GM19468 (cell line): ENCODE results near the gene CLK3.
"Not testable (repeated sequence)": the region's sequence is repeated elsewhere in the genome, so short reads cannot be mapped to it uniquely, and the experiment has no call there.

ENCODE experiments used
- ATAC-seq: cut with Tn5 transposase; IDR thresholded peaks from one replicate; pipeline ENCODE4 v1.9.1; 2021; ENCODE audit warnings: mild to moderate bottlenecking, moderate library complexity, moderate number of reproducible peaks; ENCODE audit not compliant: unreplicated experiment; ENCODE audit errors: extremely low read depth

The CLK3 gene

DNA sequence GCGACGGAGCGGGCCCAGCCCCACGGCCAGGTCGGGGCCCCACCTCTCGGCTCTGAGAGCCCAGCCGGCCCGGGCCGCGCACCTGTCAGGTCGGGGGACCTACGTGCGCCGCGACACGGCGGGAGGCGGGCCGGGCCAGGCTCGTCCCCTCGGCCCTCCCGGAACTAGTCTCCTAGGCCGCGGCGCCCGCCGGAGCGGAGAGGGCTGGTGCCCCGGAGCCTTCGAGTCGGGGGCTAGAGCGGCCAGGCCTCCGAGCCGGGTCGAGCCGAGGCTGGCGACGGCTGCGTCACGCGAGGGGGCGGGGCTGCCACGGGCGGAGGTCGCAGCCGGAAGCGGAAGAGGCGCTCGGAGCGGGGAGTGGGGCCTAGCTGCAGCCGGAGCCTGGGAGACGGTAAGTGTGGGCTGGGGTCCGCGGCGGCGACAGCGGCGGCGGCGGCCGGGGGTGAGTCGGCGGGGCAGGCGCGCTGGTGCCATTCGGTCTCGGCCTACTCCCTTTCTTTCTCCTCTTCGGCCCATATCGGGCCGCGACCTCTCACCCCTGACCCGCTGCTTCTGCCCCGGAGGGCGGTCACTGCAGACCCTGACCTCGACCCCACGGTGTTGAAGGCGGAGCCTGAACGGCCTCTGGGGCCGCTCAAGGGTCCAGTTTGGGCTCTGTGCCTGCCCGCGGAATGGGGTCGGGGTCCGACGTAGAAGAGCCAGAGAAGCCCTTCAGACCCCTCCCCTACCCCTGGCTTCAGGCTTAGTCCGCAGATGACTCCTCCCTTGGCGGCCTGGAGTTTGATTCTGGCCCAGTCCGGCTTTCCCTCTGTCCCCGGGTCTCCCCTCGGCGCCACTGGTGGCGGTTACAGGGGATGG is at the start of gene CLK3:
CLK3 (plus strand) TSS at position 329 of the 858 bp plus-strand sequence. CDS start 3,361 bp downstream, outside the sequence.
- peak; percentile 68 for ATAC-seq

DNA sequence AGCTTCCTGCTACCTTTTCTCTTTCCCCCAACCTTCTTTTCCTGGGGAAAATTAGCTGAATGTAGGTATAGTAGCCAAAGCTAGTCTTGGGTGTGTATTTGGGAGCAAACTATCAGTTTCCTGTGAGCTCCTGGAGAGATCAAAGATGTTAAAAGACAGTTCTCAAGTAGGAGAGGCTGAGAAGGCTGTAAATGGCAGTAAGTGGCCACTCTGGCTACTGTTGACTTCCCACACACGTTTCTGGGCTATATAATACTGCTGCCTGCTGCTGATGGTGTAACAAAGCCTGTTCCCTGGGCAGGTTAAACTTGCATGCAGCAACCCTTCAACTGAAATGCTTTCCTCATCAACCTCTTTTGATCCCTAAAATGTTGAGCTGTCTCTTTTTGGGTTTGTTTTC is 47.0 kb upstream of the CLK3 start:
- ATAC-seq, result no peak

DNA sequence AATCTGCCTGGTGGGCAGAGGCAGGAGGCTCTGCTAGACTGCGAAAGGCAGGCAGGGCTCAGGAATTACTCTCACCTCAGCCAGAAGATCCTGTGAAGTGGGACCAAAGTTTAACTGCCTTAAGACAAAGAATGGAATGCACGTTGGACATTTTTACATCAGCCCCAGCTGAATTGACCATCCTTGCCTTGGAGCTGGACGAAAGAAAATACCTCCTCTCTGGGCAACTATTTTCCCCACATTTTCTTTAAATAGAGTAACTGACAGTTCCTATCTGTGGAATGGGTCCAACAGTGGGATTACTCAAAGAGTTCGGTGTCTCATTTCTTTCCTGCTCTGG is 45.9 kb upstream of the CLK3 start:
- ATAC-seq, result no peak

DNA sequence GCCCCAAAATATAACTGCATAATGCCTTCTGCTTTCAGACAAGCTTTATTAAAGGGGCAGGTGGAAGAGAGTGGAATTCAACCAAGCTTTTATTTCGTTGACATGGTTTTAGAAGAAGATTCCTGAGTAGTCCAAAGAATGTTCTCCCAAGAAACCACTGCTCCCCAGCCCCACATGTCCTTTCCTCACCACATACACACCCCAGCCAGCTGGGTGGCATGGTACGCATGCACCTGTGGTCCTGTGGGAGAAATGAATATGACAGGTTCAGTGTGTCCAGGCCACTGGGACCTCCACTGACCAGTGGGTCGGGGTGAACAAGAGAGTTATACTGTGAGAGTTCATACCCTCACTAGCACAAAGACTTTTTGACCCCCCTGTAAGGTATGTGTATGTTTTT is 44.4 kb upstream of the CLK3 start:
- ATAC-seq, result no peak

DNA sequence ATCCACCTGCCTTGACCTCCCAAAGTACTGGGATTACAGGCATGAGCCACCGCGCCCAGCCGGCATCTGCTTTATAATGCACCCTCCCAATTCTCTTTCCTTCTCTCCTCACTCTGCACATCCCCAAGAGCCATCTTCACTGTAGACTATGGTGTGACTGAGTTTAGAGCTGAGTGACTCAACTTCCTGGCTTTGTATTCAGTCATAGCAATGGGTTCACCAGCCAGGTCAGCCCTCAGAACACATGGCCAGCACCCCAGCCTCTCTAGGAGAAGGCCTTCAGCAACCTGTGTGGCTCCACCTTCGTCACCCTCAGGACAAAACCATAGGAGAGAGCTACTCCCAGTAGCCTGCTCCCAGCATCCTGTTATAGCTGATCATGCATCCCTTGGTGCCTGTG is 41.6 kb upstream of the CLK3 start:
- no peak for ATAC-seq

DNA sequence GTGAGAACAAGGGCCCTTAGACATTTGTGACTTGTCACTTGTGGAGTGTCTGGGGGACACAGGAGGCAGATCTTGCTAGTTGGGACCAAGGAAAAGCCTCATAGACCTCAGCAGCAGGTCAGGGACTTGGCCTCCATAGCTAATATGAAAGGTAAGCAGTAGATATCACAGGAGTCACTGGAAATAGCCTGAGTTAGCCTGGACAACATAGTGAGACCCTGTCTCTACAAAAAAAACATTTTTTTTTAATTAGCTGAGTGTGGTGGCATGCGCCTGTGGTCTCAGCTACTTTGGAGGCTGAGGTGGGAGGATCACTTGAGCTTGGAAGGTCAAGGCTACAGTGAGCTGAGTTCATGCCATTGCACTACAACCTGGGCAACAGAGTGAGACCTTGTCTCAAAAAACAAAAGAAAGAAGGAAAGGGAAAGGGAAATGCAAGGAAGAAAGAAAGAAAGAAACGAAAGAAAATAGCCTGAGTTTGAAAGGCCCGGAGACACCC is 37.1 kb upstream of the CLK3 start:
- no peak for ATAC-seq

DNA sequence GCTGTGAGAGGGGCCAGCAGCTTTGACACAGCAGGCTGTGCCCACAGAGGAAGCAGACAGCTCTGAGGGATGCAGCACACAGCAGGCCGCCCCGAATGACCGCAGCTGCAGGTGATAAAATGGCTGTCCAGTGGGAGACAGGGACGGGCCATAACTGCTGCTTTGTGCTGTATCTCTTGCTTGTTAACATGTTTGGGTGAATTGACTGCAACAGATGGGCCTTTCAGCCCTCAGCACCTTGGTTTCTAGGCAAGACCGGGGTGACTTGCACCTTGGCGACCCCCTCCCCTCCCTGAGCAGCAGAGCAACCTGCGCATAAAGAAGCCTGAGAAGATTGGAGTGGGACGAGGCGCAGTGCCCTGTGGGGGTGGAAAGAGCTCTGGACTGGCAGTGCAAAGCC is 36.6 kb upstream of the CLK3 start:
- ATAC-seq, result no peak

DNA sequence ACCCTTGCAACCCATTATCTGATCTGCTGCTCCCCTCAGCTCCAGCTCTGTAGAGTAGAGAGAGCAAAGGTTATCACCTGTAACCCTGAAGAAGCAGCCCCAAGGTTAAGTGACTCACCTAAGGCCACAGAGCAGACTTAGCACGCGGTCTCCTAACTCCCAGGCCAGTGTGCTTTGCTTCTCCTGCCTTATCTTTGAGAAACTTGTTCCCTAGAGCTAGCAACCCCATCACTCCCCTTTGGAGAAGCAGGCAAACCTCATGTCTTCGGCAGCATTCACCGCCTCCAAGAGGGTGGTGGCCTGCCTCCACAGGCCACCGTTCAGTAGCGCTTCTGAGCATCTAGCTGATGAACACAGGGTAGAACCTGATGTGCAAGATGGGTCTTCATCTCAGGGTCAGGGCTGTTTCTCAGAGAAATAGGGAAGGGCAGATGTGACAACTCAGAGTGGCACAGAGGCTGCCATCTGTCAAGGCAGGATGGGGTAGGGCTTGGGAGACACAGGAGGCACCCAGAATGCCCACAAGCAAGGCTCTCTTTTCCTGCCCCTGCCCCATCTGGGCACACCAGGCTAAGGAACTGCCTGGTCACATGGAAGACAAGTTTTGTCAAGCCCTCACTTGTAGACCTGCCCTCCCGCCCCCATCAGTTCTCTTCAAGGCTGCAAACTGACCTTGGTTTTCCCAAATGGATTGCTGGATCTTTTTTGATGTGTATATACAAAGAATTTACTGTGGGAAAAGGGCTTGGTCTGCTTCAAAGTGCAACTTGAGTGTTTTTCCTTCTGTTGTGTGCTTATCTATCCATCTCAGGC is 34.9 kb upstream of the CLK3 start:
- no peak for ATAC-seq

DNA sequence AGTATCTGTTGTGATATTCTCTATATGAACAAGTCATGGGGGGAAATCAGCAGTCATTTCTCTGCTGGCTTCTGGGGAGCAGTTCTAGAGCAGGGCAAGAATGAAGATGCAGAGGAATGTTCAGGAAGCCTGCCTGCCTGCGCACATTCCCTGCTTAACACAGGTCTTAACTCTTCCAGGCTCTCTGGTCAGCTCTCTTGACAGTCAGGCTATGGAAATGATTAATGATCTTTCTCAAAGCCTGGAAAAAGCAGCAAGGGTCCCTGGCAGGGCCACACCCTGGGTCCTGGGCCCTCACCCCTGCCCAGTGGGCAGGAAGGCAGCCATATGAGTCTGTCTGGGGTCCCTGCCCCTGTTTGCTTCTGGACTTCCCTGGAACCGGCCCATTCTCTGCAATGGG is 31.4 kb upstream of the CLK3 start:
- no peak for ATAC-seq

DNA sequence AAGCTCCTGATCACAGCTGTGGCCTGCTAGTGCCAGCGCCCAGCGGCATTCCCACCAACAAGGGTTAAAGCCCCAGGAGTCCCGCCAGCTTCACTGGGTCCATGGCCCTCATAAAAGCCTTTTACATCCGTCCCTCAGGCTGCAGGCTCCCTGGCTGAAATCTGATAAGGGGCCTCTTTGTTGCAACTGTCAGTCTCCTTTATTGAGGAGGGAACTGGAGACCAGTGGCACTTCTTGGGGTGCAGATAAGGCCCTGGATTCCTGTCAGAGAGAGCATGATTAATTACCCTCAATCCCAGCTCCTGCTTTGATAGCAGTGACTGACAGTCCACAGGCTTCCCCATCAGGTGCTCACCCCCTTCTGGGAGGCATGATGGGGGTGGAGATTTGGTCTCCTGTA is 30.9 kb upstream of the CLK3 start:
- ATAC-seq, result no peak

DNA sequence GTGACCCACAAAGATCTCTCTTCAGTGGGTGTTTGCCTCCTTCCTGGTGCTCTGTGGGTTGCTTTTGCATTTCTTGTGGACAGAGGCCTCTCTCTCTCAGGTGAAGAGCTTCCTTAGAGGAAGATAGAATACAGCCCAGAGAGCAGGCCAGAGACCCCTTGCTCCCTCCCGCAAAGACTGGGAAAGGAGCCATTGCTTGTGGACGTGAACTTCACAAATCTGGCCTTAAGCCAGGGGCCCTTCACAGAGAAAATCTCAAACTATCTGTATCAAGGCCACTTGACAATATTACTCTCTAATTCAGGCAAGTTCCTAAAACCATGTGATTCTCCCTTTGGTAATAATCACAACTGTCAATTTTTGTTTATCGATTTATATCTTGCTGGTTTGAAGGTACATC is 30.4 kb upstream of the CLK3 start:
- ATAC-seq, result no peak

DNA sequence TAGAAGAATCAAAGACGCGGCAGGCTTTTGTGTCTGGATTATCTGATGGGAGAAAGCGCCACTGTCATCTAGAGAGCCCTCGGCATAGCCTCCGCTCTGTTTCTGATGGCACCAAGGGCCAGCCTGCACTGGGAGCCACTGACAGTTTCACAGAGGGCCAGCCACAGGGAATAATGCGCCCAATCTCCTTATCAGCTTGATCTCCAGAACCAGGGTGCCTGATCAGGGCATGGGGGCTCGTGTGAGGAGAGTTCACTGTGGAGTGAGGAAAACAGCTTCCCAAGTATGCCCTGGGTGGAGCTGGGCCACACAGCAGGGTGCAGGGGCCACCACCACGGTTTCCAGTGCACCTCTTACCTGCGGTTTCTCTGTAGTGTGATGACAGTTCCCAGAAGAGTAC is 29.8 kb upstream of the CLK3 start:
- no peak for ATAC-seq

DNA sequence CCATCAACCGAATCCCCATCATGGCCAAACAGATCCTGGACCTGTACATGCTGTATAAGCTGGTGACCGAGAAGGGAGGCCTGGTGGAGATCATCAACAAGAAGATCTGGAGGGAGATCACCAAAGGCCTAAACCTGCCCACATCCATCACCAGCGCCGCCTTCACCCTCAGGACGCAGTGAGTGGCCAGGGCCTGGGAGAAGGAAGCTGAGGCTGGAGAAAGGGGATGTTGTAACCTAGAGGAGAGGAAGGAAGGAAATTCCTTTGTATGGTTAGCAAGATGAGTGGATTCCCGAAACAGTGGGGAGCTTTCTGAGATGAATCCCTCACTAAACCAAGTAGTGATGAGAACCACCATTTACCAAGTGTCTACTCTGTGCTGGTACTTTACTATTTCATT is 25.8 kb upstream of the CLK3 start:
- ATAC-seq, result no peak

DNA sequence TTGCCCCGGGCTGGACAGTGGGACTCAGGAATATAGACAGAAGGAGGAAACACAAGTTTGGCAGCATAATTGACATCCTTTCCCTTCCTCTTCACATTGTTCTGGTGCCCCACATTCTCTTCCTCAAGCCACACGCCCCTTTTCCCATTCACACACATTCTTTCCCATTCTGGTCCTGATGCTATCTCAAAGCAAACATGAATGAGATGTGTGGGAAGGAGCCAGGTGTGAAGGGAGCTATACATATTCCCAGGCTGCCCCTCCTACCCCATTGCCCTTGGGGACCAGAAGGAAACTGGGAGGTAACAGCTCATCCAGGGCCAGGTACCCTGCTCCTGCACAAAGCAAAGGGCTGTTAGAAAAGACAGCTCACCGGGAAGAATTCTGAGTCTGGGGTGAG is 23.4 kb upstream of the CLK3 start:
- ATAC-seq, result no peak

DNA sequence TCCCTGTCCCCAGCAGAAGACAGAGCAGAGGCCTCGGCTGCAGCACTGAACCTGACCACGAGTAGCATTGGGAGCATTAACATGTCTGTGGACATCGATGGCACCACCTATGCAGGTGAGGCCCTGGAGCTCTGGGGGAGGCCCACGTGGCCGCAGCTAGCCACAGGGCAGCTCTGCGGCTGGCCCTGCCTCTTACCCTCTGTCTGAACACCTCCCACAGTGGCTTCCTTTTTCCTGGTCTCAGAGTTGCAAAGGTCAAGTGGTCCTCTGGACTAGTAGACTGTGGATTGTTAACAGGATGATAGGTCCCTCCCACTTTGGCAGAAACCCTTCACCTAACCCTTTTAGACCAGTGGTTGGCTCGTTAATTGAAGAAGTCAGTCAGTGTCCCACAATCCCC is 22.5 kb upstream of the CLK3 start:
- ATAC-seq, result no peak

DNA sequence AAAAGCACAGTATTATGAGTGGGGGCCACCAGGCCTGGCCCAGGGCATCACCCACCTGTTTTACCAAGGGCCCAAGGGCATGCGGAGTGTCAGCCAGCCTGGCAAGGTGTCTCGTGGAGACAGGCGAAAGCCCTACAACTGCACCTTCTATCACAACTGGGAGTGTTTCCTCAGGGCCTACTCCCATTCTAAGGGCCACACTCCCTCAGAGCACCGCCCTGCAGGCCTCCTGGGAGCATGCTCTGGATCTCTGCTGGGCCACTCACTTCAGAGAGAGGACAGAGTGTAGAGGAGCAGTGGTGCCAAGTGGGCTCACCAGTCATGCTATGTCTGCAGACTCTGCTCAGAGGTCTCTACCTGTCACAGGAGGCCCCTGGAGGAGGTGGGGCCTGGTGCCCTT is 21.2 kb upstream of the CLK3 start:
- ATAC-seq, result no peak

DNA sequence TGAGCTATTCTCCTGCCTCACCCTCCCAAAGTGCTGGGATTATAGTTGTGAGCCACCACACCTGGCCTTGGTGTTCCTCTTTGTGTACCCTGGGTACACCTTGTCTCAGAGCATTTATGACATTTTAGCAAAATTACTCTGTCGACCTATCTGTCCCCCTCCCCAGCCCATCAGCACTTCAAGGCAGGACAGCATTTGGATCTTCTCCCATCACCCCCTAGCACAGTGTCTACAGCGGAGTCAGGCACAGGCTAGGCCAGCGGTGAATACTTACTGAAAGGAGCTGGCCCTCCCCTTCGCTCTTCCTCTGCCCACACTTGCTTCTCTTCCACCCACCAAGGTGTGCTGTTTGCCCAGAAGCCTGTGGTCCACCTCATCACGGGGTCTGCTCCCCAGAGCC is 20.4 kb upstream of the CLK3 start:
- ATAC-seq, result no peak

DNA sequence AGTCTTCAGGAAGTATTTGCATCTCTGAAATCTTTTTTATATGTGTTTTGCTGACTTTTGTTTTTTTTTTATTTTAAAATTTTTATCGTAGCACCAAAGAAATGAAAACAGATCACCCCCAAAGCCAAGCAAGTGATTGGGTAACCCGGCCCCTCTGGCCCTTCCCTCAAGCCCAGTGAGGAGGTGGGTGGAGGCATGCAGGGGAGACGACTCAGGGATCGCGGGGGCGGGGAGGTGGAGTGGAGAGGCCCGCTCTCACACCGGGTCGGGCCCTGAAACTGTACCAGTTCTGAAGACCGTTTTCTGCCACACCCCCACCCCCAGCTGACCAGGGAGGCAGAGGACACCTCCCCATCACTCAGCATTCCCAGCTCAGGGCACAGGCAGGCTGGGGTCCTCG is 18.9 kb upstream of the CLK3 start:
- not testable (repeated sequence) for ATAC-seq

DNA sequence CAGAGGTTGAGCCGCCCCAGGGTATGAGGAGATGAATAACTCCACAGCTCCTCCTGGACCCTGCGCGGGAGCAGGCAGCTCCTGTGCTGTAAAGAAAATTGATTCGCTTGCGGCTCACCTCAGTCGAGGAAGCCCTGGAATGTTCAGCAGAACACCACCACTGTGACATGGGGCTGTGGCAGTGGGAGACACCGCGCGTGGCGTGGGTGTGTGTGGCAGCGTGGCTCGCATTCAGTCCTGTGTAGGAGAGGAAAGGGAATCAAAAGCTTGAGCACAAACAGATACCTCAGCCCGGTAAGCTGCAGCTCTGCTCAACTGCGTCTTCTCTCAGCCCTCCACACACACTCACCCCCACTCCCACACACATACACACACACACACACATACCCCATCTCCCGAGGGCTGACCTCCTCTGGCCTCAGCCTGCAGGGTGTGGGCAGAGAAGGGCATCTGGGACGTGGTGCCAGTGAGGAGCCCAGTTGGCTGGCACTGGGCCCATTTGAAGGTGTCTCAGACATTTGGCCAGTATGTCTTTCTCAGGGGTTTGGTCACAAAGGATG is 18.4 kb upstream of the CLK3 start:
- ATAC-seq, result not testable (repeated sequence)

DNA sequence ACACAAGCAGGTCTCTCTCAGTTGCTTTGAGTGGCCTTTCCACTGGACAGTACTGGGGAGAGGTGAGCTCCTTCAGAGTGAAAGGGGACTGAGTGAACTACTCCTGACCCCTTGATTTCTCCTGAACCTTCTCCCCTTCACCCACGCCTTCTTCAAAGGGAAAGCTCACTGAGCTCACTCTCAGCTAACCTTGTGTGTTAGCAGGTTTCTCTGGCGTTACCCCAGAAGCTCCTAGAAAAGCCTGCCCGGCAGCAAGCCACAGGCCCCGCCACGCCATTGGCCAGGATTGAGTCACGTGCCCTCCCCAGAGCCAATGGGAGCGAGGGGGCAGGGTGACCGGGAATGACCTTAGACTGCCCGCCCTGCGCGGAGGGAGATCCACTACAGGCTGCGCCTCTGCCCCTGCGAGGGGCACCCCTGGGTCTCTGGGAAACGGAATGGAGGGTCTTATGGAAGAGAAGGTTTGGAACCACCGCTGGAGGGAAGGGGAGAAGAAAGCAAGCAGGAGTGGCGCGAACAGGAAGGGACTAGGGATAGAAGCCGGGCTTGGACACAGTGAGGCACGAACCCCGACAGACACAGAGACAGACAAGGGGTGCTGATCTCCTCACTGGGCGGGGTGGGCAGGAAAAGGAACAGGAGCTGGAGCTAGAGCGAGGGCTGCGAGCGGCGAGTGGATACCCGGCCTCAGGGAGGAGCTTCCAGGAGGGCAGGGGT is 17.4 kb upstream of the CLK3 start:
- ATAC-seq, result peak; percentile 68
